Suprapubic skin (tissue), 4 donors: ENCODE results near the gene HPCAL1. TPM values are rescaled to one million over a fixed set of nuclear protein-coding genes. Genes with fewer than 3 reads are reported as not detected.

Experiments
- DNase-seq, 2 donors: peaks; one replicate each; pipeline ENCODE4 v3.0.0-alpha.2; 2019; ENCODE audit warnings: low spot score in 2 of 2
- H3K27ac ChIP-seq: fragments of 200-600 bp; sonication (generic); one replicate; pipeline ENCODE4 v1.5.1; 2019
- H3K27me3 ChIP-seq: fragments of 200-600 bp; sonication (generic); one replicate; pipeline ENCODE4 v1.5.1; 2019
- H3K36me3 ChIP-seq: fragments of 200-600 bp; sonication (generic); one replicate; pipeline ENCODE4 v1.5.1; 2019
- H3K4me1 ChIP-seq: fragments of 200-600 bp; sonication (generic); one replicate; pipeline ENCODE4 v1.5.1; 2019
- H3K4me3 ChIP-seq: fragments of 200-600 bp; sonication (generic); one replicate; pipeline ENCODE4 v1.5.1; 2019; ENCODE audit warnings: mild to moderate bottlenecking
- H3K9me3 ChIP-seq: fragments of 200-600 bp; sonication (generic); one replicate; pipeline ENCODE4 v1.5.1; 2019
- EP300 ChIP-seq: sonication (generic); formaldehyde crosslinking; IDR thresholded peaks from one replicate; pipeline ENCODE4 v1.6.1; 2017; ENCODE audit warnings: antibody characterized with exemption
- POLR2A ChIP-seq, 2 donors: fragments of 450-650 bp; IDR thresholded peaks; one replicate each; pipeline ENCODE4 v1.6.1; 2017; ENCODE audit warnings: antibody characterized with exemption in 2 of 2, mild to moderate bottlenecking in 2 of 2, moderate library complexity in 2 of 2
- POLR2AphosphoS5 ChIP-seq, 3 donors: sonication (generic); formaldehyde crosslinking; IDR thresholded peaks; one replicate each; pipeline ENCODE4 v1.6.1; 2017; ENCODE audit warnings: antibody characterized with exemption in 3 of 3
- WGBS: methylation state at CpG from one replicate; pipeline ENCODE4 v1.1.5; 2018; 5-methylcytosine and 5-hydroxymethylcytosine counted together
- total RNA-seq, 4 donors: library from RNA; depleted of rRNA; stranded (reverse); fragments of >200 nt; gene quantifications; one replicate each; pipeline ENCODE4 v1.1.0, GENCODE V29; 2016
- TF ChIP-seq, protein P1 (sequence below), 2 donors: fragments of 200-600 bp in 1 of 2; fragments of 450-650 bp in 1 of 2; sonication (generic) in 1 of 2; IDR thresholded peaks; one replicate each; pipeline ENCODE4 v1.5.1; 2016 to 2019; ENCODE audit warnings: antibody characterized with exemption in 2 of 2, mild to moderate bottlenecking in 1 of 2, moderate library complexity in 1 of 2

Gene HPCAL1
- total RNA-seq, 4 donors from 2014 or later: 27.7 to 40.7 (median 35.3) TPM

DNA sequence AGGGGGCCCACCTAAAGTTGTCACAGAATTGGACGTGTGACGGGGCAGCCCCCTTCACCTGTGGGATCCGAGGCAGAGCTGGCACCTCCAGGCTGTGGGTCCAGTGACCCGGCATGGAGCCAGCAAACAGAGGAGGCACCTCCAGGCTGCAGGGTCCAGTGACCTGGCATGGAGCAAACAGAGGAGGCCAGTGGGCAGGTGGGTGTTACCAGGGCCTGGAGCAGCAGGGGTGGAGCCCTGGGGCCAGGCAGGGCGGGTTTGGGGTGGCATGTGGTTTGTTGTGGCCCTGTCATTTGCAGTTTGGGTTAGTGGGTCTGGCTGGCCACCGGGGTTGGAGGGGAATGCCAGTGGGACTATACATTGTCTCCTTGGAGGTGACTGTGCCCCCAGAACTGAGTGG is 68.2 kb downstream of the HPCAL1 start:
- H3K4me3 ChIP-seq: no peak overlapping the region
- no peaks in the 10 kb centered on the region for H3K9me3 ChIP-seq
- TF ChIP-seq POLR2A (IDR thresholded peaks at IDR 0.05) (no peak), POLR2AphosphoS5 (IDR thresholded peaks at IDR 0.05) (no peak), EP300 (no peak)
- TF ChIP-seq, protein P1, sequence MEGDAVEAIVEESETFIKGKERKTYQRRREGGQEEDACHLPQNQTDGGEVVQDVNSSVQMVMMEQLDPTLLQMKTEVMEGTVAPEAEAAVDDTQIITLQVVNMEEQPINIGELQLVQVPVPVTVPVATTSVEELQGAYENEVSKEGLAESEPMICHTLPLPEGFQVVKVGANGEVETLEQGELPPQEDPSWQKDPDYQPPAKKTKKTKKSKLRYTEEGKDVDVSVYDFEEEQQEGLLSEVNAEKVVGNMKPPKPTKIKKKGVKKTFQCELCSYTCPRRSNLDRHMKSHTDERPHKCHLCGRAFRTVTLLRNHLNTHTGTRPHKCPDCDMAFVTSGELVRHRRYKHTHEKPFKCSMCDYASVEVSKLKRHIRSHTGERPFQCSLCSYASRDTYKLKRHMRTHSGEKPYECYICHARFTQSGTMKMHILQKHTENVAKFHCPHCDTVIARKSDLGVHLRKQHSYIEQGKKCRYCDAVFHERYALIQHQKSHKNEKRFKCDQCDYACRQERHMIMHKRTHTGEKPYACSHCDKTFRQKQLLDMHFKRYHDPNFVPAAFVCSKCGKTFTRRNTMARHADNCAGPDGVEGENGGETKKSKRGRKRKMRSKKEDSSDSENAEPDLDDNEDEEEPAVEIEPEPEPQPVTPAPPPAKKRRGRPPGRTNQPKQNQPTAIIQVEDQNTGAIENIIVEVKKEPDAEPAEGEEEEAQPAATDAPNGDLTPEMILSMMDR (IDR thresholded peaks at IDR 0.05): no peak
- no peak overlapping the region for H3K27ac ChIP-seq
- H3K36me3 ChIP-seq: no peaks in the 10 kb centered on the region
- H3K4me1 ChIP-seq: no peaks in the 10 kb centered on the region
- no CpG with 5 or more reads among the region's 6 CpGs for WGBS
- H3K27me3 ChIP-seq: no peaks in the 10 kb centered on the region
- no peak for DNase-seq

DNA sequence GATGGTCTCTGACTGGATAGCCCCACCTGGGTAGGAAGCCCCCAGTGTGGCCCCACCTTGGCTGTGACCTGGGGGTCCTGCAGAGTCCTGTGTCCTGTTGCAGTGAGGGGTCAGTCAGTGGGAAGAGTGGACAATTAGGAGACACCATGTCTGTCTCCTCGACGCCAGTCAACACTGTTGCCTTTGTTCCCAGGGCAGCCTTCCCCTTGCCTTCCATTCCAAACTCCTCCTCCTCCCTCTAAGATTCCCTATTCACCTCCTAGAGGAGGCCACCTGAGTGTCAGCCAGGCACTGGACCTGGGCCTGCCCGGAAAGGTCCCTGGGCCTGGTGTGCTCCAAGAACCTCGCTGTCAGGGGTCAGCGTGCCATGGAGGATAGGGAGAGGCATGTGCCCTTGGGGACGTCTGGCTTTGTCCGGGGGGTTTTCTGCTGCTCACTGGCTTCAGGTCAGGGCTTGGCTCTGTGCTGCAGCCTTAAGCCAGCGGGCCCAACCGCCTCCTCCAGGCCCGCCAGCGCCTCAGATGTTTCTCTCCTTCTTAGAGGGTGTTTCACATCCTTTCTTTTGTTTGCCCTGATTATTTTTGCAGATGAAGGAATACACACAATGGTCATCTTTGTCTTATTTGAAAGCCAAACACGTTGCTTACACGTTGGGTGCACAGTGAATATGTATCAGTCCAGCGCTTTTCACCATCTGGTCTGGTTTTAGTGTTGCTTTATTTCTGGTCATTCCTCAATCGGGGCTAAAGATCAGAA is 68.9 kb downstream of the HPCAL1 start:
- Histone ChIP-seq H3K27ac (no peak overlapping the region), H3K9me3 (no peaks in the 10 kb centered on the region), H3K4me1 (no peaks in the 10 kb centered on the region)

DNA sequence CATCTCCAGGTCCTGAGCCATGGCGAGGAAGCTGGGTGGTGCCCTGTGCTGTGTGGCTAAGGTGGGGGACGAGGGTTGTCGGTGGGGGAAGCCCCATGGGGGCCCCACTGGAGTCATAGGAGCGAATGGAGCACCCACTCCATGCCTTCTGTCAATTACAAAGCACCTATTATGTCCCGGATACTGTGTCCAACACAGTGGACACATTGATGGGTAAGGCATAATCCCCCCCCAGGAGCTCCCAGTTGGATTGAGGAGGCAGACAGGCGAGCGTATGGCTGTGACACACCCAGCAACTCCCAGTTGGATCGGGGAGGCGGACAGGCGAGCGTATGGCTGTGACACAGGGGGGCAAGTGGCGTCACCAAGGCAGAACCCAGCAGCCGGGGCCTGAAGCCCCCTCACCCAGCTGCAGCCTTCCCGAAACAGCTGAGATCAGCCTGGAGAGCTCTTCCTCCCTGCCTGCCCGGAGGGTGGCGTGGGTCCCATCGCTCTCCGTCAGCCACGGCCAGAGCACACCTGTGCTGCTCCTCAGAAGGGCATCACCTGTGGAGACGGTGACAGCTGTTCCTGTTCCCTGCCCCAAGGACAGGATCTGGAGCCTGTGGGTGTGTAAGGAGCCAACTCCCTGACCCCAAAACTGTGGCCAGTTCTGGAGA is 69.6 kb downstream of the HPCAL1 start:
- TF ChIP-seq, protein P1 (IDR thresholded peaks at IDR 0.05): no peak
- TF ChIP-seq EP300: no peak
- no peaks in the 10 kb centered on the region for H3K36me3 ChIP-seq
- no peaks in the 10 kb centered on the region for H3K4me1 ChIP-seq
- H3K9me3 ChIP-seq: no peaks in the 10 kb centered on the region
- H3K4me3 ChIP-seq: no peak overlapping the region
- no peak overlapping the region for H3K27ac ChIP-seq
- DNase-seq: no peak
- no peaks in the 10 kb centered on the region for H3K27me3 ChIP-seq
- WGBS: 95% methylated on average over 11 of the region's 20 CpGs

More for the DNA sequence above, 68.9 kb downstream of the HPCAL1 start:
- Histone ChIP-seq H3K36me3 (no peaks in the 10 kb centered on the region), H3K27me3 (no peaks in the 10 kb centered on the region), H3K4me3 (no peak overlapping the region)
- WGBS: 87% methylated on average over 12 of the region's 15 CpGs
- DNase-seq: no peak
- TF ChIP-seq POLR2AphosphoS5 (IDR thresholded peaks at IDR 0.05) (no peak), EP300 (no peak), POLR2A (IDR thresholded peaks at IDR 0.05) (no peak)
- TF ChIP-seq, protein P1 (IDR thresholded peaks at IDR 0.05): no peak

DNA sequence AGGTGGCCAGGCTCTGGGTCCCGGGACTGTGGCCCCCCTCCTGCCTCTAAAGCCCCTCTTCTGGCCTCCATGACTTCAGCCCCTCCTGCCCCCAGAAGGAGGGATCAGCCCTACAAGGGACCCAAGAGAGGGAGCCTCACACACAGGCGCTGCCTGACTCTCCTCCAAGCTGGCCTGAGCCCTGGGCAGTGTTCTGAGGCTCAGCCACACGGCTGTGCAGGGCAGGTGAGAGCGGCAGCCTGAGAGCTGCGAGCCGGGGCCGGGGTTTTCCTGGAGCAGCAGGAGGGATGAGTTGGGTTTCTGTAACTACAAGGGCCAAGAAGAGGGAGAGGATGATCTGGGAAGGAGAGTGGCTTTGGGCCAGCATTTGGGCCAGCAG is 70.1 kb downstream of the HPCAL1 start:
- no peak overlapping the region for H3K4me3 ChIP-seq
- H3K9me3 ChIP-seq: no peaks in the 10 kb centered on the region
- H3K36me3 ChIP-seq: no peaks in the 10 kb centered on the region
- H3K4me1 ChIP-seq: no peaks in the 10 kb centered on the region
- H3K27me3 ChIP-seq: no peaks in the 10 kb centered on the region
- TF ChIP-seq POLR2AphosphoS5 (IDR thresholded peaks at IDR 0.05) (no peak), POLR2A (IDR thresholded peaks at IDR 0.05) (no peak)
- TF ChIP-seq, protein P1 (IDR thresholded peaks at IDR 0.05): no peak
- no peak for DNase-seq
- WGBS: 85% methylated on average over 6 of the region's 7 CpGs
- no peak overlapping the region for H3K27ac ChIP-seq

DNA sequence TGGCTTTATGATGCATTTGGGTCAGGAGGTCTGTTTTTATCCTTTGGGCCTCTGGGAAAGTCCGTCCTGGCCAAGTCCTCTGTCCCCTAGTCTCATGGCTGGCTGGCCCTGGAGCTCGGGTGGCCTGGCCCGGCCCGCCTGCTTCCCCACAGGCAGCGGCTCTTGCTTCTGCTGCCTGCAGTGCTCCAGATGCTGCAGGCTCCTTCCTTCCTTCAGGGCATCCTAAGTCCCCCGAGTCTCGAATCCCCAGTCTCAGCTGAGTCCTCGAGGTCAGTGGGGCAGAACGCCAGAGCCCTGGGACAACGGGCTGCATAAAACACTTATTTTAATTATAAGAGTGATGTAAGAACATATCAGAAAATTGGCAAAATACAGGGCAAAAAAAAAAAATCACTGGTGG is 71.2 kb downstream of the HPCAL1 start:
- WGBS: 81% methylated on average over 10 of the region's 10 CpGs
- H3K4me1 ChIP-seq: no peaks in the 10 kb centered on the region

More for the DNA sequence above, 71.2 kb downstream of the HPCAL1 start:
- H3K27me3 ChIP-seq: no peaks in the 10 kb centered on the region
- no peaks in the 10 kb centered on the region for H3K36me3 ChIP-seq
- no peak for TF ChIP-seq POLR2A (IDR thresholded peaks at IDR 0.05)
- no peak for TF ChIP-seq EP300
- TF ChIP-seq, protein P1 (IDR thresholded peaks at IDR 0.05): no peak
- TF ChIP-seq POLR2AphosphoS5 (IDR thresholded peaks at IDR 0.05): no peak
- no peak for DNase-seq
- no peak overlapping the region for H3K27ac ChIP-seq
- no peak overlapping the region for H3K4me3 ChIP-seq
- H3K9me3 ChIP-seq: no peaks in the 10 kb centered on the region
